GM19397 (cell line): ENCODE data around the gene KCNH2.
A peak's percentile ranks its signal among the peaks of the same experiment; 100 is the strongest.

ENCODE experiments used
- ATAC-seq: cut with Tn5 transposase; IDR thresholded peaks from one replicate; pipeline ENCODE4 v1.9.1; 2021; ENCODE audit warnings: mild to moderate bottlenecking, moderate library complexity; ENCODE audit not compliant: unreplicated experiment

The KCNH2 gene

DNA sequence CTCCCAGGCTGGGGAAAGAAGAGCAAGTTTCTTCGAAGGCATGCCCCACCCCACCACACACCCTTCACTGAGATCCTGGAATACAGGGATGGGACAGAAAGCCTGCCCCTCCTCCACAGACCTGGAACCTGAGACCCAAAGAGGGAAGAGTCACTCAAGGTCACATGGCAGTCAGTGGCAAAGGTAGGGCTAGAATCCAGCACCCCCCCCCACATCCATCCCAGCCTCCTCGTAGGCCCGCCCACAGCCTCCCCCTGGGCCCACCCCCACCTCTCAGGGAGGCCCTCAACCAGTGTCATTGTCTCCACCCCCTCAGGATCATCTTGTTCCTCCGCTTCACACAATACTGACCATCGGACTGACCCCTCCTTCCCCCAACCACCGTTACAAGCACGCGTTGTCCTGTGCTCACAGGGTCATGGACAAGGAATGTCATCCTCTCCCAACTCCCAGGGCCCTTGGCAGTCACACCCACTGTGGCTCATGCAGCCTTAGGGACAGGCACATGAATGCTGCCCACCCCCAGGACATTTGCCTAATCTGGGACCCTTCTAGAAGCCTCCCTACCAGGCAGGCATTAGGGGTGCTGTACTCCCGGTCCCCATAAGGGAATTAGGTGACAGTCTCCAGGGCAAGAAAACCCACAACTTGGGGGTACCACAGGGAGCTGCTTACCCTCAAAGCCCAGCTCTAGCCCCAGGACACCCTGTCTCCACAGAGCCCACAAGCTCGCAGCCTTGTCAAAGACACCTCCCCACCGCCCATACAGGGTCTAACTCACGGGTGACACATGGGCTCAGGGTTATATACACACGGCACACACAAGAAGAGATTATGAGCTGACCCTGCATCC is 1.4 kb downstream of the KCNH2 start:
- ATAC-seq = no peak

DNA sequence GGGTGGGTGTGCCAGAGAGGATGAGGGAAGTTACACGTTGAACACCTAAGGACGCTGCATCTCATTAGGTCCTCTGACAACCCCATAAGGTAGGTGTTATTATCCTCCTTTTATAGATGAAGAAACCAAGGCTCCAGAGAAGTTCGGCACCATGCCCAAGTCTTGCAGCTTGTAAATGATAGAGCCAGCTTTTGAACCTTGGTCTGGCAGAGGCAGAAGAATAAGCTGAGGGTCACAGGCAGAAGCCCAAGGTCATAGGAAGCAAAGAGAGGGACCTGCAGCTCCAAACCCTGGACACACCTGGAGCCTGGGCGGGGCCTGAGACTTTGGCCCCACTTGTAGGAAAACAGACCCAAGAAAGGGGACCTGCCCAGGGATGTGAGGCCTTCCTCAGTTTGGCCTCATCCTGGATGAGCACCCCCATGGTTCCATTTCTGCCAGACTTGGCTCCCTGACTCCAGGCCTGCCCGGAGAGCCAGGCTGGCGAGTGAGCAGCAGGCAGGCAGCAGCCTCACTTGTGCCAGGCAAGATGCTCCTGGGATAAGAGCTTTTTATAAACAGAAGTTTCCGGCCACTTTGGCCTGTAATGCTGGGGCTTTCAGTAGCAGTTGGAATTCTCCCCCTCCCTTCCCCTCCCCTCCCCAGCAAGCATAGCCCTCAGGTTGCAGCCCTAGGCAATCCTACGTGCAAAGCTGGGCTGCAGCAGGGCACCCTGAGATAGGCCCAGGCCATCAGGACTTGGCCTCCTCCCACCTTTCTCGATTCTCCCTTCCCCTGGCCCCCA is 2.4 kb downstream of the KCNH2 start:
- no peak for ATAC-seq

DNA sequence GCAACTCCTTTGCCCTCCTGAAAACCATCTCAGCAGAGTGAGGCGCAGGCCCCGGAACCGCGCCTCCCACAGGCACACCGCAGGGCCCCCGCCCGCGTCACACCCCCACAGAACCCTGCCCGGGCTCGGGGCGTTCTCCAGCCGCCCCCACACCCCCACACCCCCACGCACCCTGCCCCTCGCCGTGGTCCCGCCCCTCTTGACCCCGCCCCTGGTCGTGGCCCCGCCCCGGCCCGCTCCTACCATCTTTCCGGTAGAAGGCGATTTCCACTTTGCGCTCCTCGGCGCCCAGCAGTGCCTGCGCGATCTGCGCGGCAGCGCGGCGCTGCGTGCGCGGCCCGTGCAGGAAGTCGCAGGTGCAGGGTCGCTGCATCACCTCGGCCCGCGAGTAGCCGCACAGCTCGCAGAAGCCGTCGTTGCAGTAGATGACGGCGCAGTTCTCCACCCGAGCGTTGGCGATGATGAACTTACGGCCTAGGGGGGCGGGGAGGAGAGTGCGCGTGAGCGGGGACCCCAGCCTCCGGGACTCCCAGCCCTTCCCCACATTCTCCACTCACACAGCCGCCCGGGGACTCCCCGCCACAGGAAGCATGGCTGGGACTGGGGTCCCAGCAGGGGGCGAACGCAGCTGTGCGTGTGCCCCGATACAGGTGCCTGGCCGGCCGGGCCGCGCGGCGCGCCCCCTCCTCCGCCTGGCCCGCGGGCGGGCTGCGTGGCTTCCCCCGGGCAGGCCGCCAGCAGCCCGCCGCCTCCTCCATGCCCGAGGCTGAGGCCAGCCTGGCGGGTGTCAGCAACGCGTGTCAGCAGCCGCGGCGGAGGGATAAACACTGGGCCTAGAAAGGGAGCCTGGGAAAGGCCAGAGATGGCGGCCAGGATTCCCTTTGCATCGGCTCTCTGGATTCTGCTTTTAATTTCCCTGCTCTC is 3.4 kb downstream of the KCNH2 start:
- peak; percentile 61 for ATAC-seq

DNA sequence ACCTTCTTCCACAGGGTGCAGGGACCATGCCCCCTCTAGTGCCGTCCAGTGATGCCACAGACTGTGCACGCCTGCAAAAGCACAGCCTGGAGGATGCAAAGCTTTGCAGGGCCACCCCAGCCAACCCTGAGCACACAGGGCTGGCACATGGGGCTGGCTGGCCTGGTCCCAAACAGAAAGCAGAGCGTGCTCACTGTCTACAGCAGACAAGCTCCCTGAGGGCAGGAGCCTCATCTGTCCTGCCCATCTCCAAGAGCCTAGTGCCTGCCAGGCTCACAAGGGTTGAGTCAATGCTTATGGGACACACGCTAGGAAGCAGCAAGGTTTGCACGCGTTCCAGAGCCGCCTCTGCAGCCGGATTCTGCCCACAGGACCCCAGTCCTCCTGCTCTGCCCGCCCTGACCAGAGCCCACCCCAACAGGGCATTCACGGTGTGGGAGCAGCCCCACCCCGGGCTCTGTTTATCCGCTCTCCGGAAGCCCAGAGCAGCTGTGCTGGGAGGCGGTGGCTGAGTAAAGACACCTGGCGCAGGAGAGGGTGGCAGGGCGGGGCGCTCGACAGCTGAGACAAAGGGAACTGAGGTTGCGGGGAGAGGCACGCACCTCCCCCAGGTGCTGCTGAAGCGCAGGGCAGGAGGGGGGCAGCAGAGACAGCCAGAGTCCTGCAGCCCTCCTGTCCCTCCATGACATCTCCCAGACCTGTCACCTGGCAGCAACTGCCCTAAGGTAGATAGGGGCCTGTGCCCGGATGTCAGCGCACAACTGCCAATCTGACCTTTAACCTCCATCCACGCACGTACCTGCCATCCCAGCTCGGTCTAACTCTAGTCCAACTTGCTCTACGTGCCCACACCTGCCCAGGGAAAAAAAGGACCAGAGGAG is 4.3 kb downstream of the KCNH2 start:
- no peak for ATAC-seq

DNA sequence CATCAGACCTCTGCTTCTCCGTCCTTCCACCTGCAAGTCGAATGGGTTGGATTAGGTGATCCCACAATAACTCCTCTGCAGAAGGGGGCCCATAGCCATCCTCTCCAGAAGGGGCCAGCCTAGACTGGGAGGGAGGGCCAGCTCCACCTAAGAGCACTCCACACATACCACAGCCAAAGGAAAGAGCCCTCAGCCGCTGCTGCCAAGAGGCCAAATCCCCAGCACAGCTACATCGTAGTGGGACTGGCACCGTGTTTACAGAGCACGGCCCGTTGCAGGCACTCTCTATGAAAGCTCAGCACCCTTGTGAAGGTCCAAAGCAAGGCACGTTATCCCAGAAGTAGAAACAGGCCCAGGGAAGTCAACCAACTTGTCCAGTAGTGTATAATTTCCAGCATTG is 5.4 kb downstream of the KCNH2 start:
- ATAC-seq = no peak

DNA sequence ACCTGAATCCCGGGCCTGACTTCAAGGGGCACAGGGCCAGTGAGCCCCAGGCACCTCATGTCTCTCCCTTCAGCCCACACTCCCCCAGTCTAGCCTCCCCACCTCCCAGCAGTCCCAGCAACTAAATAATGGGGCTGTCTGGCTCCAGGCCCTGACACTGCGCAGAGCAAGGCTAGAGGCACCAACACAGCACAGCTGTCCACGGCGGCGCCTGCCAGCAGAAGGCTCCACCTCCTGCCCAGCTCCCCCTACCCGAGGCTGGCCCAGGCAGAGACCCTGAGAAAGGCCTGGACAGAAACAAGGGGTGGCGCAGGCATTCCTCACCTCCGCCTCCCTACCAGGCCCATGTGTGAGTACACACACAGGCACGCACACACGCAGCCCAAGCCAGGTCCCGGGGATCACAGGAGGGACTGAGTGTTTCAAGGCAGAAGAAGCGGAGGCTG is 6.1 kb downstream of the KCNH2 start:
- ATAC-seq = no peak

DNA sequence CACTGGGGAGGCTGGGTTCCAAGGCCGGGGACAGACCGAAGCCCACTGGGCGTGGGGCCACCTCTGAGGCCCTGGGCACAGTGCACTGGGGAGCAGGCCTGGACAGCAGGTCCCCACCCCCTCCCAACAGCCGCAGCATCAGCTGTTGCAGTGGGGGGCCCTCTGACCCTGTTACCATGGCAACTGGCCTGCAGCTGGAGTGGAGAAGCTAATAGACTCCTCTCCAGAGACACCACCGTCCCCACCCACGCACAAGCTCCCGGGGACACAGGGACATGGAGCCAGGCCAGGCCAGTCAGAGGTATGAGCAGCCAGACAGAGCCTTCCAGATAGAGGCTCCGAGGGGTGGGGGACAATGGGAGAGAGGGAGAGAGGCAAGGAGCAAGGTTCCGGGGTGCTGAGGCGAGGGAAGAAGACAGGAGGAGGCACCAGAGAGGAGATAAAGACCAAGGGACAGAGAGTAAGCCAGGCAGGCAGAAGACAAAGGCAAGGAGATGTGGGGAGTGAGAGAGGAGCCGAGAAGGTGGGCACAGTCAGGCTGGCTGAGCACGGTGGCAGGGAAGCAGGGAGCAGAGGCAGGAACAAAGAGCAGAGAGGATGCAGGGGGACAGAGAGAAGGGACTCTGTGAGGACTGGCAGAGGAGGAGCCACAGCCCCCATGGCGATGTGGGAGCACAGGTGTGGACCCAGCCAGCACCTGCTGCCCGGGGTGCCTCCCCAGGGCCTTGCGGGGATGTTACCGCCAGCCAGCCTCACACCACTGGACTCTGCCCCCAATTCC is 6.7 kb downstream of the KCNH2 start:
- no peak for ATAC-seq

DNA sequence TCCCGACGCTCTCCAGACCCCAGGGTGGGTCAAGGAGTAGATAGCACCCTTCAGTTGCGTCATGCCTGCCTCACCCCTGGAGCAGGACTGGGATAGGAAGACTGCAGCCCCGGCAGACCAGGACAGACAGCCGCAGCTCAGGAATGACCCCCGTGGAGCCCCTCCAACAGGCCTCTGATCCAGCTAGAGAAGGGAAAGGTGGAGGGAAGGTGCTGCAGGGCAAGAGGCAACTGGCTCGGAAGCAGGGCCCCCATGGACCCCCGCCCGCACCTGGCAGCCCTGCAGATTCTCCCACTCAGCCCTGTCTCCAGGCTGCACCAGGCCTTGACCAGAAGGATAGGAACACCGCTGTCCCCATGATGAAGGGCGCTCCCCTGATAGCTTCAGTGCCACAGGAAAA is 7.7 kb downstream of the KCNH2 start:
- no peak for ATAC-seq

DNA sequence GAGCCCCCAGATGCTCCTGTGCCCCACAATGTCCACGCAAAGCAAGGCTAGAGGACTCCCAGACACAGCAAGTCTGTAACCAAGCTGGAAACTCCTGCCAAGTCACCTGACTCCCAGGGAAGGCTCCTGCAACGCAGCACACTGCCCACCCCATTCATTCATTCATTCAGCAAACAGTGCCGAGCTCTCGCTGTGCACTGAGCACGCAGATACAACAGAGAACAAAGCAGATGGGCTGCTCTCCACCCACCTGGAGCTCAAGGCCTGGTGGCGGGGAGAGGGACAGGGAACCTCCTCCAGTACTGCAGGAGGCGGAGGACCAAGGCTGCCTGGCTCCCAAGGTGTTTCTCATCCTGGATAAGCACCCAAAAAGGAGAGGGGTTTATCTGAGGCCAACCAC is 8.6 kb downstream of the KCNH2 start:
- ATAC-seq = no peak

DNA sequence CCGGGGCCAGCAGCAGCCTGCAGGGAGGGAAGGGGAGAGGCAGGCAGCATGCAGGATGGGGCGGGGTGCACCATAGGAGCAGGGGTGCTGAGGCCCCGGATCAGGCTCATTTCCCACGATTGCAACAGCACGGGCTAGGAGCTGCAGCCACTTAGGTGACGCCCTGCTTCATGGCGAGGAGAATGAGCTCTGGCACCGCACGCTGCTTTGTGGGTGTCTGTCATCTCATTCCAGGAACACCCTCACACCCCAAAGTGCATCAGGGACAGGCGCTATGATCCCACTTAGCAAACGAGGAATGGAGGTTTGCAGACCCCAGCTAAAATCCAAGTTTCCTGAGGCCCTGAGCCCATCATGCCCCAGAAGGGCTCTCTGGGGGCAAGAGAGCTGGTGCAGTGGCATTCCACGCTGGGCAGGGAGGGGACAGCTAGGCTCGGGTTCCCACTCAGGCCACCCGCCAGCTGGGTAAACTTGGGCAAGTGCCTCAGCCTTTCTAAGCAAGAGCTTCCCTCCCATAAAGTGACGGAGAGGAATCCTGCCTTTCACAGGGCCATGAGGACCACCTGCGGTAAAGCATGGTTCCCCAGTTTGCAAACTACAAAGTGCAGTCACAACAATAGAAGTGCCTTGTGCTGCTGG is 9.3 kb downstream of the KCNH2 start:
- ATAC-seq = no peak

DNA sequence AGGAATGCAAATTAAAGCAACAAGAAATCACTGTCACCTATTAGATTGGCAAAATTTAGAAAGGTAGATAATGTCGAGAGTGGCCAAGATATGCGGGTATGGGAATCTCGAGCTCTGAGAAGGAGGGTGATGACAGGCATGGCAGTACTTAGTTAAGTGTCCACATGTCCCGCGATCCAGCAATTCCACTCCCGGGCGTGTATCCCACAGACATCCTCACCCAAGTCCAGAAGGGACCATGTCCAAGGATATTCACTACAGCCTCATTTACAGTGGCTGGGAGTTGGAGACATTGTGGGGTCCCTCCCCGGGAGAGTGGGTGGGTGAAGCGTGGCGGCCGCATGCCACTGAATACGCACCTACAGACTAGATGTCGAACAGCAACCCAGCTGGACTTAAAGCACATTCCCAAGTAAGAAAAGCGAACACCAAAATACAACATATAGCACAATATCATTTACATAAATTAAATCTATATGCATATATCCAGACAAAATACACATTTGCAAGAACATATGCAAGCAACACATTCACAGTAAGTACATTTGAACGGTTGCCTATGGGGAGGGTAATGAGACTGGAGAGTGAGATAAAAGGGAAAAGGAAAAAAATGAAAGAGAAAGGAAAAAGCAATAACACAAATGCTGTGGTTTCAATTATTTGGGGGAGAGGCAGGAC is 9.9 kb downstream of the KCNH2 start:
- ATAC-seq = no peak

DNA sequence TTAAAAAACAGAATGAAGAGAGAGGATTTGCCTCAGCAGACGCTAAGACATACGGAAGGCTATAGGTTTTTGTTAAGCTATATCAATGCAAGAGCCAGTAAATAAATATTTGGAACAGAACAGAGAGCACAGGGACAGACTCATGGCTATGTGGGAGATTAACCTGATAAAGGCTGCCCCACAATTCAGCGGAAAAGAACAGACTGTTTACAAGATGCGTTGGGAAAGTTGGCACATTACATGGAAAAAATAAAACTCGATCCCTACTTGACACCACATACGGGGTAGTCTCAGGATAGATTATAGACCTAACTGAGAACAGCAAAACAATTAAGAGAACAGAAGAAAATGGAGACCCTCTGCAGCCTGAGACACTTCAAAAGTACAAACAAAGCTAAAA is 10.8 kb downstream of the KCNH2 start:
- no peak for ATAC-seq

DNA sequence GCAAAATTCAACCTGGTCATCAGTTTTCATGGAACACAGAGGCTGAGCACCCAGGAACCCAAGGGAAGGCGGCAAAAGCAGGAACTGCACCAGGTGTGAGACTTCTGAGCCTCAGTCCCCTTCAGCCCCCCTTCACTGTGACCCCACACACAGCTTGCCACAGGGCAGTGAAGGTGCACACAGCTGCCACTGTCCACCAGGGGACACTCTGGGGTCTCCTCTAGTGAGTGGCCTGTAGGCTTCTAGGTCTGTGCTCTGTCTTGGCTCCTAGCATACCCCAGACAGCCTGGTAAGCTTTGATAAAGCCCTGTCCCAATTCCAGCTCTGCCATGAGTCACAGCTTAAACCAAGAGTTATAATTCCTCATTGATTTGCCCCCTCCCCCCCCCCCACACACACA is 12.1 kb downstream of the KCNH2 start:
- ATAC-seq = no peak

DNA sequence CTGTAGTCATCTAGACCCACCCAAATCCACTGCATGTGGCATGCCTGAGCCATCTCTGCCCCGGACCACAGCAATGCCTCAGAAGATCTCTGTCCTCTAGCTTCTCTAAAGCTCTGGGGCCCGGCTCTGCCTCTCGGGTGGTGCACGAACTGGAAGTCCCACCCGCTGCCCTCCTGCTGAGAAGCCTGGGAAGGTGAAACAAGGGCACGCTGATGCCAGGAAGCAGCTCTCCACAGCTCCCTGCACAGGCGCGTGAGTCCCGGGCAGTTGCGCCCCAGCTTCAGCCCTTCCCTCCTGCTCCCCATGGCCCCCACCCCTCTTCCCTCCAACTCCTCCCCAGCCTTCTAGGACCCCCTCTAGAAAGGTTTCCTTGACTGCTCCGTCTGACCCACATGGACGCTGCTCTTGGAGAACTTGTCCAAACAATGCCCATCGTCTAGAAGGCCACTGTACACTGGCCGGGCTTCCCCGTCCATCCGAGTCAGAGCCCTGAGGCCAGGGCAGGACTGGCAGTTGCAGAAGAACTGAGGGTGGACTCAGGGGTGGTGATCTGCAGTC is 12.8 kb downstream of the KCNH2 start:
- no peak for ATAC-seq

DNA sequence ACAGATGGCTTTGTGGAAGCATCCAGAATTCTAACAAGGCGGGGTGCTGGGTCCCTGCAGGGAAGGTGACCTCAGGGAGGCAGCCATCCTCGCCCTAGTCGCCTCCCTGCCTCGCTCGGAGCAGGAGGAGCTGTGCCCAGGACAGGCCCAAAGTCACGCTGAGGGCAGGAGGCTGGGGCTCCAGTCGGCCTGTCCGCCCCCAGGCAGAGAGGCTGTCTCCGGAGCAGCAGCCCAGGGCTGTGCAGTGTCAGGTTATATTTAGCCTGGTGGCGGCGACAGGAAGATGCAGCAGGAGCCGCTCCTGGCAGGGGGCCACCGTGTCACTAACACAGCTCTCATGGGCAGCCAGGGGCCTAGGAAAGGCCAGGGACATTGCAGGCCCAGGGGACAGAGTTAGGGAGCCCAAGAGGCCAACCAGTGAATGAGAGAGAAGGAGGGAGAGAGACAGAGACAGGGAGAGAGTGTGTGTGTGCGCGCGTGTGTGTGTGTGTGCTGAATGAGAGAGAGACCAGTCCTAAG is 13.5 kb downstream of the KCNH2 start:
- ATAC-seq = no peak

DNA sequence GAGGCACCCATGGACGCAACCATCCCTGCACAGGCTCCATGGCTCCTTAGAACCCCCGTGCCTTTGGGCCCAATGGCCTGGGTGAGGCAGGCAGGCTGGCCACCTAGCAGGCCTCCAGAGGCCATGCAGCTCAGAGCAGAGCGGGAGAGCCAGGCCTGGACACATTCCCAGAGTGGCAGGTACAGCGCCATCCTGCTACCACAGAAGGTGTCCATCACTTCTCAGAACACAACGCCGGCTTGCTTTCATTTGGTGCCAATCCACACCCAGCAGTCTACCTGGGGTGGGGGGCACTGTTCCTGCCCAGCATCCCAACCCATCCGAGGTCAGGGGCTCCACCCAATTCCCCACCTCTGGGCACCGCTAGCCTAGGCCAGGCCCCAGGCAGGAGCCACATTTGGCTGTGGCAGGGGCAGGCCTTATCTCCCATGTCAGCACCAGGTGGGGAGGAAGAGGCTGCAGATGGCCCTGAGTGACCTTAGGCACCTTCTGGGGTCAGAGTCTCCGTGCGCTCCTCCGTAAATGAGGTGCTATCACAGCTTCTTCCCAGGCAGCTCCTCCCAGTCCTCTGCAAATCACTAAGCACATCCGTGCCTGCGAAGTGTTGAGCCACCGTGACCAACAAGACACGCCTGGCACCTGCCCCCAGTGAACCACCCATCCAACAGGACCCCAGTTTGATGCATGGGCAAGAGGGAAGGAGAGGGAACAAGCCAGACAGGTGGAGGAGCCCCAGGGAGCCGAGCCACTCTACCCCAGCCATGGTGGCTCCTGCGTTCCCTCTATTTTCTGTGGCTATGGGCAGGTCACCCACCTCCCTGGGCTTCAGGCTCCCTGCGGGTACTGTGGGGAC is 14.2 kb downstream of the KCNH2 start:
- no peak for ATAC-seq
